Brain microvascular endothelial cell (primary cell): Measurements from ENCODE around the gene FEM1C.

Experiments
- DNase-seq: peaks from one replicate; pipeline ENCODE4 v3.0.0-alpha.2; 2020
- H3K27ac ChIP-seq: fragments of 250-450 bp; sonication (Bioruptor Pico); 2 replicates; pipeline ENCODE4 v1.5.1; 2020; ENCODE audit warnings: mild to moderate bottlenecking, moderate library complexity
- H3K27me3 ChIP-seq: fragments of 250-450 bp; sonication (Bioruptor Pico); replicated peaks from 2 replicates; pipeline ENCODE4 v1.5.1; 2020; ENCODE audit warnings: mild to moderate bottlenecking
- H3K36me3 ChIP-seq: fragments of 250-450 bp; sonication (Bioruptor Pico); replicated peaks from 2 replicates; pipeline ENCODE4 v1.5.1; 2020; ENCODE audit warnings: mild to moderate bottlenecking
- H3K4me3 ChIP-seq: 2 replicates; pipeline ENCODE4 v1.5.1; 2011; ENCODE audit warnings: low read depth, mild to moderate bottlenecking, control low read depth, low read length, moderate library complexity
- in situ Hi-C: cut with HindIII; loops from 2 replicates; pipeline ENCODE4 v1.10.0; 2017; ENCODE audit warnings: low sequenced_read_pairs, low pct_ligation_motif_present
- TF ChIP-seq, protein P1 (sequence below): IDR thresholded peaks from 2 replicates; pipeline ENCODE4 v1.5.1; 2011; ENCODE audit warnings: low read depth, mild to moderate bottlenecking, moderate library complexity, low read length, control low read depth, inconsistent platforms; ENCODE audit errors: missing control alignments

Gene FEM1C

DNA sequence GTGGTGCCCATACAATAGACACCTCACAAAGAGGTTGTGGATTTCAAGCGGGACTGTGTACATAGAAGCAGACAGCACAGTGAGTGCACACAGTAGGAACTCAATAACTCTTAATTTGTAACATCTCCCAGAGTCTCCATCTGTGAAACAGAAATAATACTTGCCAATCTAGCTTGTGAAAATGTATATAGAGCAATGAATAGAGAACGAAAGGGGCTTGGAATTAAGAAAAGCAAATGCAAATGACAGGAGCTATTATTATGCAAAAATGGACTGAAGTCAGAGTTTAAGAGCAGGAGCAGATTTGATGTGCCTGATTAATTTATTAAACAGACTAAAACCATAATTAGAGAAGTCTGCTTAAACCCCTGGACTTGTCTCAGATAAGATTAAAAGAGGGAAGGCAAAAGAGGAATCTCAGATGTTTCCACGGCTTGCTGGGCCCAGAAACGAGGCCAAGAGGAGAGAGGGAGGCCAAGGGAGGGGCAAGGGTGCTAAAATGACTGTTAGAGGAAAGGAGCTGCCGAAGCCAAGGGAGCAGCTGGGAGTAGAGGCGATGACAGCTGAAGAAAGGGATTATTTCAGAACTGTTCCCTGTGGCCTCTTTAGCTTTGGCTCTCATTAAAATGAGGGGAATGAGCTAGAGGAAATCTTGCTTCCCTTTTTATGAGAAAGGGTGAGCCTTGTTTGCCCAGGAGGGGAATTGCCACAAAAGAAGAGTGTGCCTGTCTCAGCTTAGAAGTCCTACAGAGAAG is 72.1 kb downstream of the FEM1C start:
- H3K27me3 ChIP-seq: no peaks in the 10 kb centered on the region
- in situ Hi-C loops: no loop called here
- TF ChIP-seq, protein P1, sequence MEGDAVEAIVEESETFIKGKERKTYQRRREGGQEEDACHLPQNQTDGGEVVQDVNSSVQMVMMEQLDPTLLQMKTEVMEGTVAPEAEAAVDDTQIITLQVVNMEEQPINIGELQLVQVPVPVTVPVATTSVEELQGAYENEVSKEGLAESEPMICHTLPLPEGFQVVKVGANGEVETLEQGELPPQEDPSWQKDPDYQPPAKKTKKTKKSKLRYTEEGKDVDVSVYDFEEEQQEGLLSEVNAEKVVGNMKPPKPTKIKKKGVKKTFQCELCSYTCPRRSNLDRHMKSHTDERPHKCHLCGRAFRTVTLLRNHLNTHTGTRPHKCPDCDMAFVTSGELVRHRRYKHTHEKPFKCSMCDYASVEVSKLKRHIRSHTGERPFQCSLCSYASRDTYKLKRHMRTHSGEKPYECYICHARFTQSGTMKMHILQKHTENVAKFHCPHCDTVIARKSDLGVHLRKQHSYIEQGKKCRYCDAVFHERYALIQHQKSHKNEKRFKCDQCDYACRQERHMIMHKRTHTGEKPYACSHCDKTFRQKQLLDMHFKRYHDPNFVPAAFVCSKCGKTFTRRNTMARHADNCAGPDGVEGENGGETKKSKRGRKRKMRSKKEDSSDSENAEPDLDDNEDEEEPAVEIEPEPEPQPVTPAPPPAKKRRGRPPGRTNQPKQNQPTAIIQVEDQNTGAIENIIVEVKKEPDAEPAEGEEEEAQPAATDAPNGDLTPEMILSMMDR: no peak
- H3K27ac ChIP-seq: no peak overlapping the region
- no peak for DNase-seq
- no peak overlapping the region for H3K4me3 ChIP-seq
- H3K36me3 ChIP-seq: no peaks in the 10 kb centered on the region

DNA sequence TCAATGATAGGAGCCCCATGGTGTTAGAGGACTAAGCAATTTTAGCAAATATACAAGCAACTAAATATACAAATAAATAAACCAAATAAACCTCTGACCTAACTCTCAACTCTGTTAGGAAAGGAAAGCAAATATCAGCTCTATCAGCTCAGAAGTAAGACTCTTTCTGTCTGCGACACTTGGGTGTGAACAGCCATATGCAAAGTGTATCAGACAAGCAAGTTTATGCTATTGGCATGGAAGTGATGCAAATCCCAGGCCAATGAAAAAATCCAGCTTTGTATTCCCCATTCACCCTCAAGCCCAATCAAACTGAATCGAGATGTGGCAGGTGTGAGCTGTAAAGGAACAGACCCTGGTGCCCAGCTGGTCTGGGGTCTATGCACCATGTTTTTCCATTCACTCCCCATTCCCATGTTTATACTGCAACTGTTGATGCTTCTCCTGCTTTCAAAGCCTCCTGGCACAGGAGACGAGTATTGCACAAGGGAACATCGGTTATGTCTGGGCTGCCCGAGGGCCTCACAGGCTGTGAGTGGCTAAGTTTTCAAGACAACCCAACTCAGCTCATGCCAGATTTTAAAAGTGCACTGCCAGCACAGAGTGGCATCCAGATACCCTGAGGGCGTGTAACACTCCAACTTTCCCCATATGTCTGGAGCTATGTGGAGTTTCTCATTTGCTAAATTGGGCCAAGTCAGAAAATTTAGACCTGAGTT is 73.1 kb downstream of the FEM1C start:
- H3K27me3 ChIP-seq: no peaks in the 10 kb centered on the region
- H3K27ac ChIP-seq: no peak overlapping the region
- in situ Hi-C loops: no loop called here
- no peak for DNase-seq
- no peak overlapping the region for H3K4me3 ChIP-seq
- TF ChIP-seq, protein P1: no peak
- H3K36me3 ChIP-seq: no peaks in the 10 kb centered on the region

DNA sequence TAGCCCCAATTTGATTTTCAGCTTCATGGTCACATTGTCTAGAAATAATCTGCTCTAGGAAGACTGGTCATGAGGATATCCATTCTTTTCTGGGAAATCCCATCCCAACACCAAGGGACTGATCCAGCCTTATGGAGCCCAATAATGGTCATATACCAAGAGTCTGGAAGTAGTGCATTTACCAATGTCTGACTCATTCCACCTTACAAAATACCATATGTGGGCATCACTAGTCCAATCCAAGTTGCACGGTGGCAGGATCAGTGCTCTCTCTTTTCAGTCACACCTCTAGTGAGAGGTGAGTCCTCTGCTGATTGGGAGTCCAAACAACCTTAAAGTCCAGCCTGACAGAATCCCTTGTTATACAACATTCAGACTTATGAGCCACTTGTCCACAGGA is 73.7 kb downstream of the FEM1C start:
- no peaks in the 10 kb centered on the region for H3K27me3 ChIP-seq
- H3K4me3 ChIP-seq: no peak overlapping the region
- no peaks in the 10 kb centered on the region for H3K36me3 ChIP-seq
- DNase-seq: no peak
- in situ Hi-C loops: no loop called here
- TF ChIP-seq, protein P1: no peak
- no peak overlapping the region for H3K27ac ChIP-seq
